TTC549 (cell line): ENCODE results near the gene TMPRSS3.

Experiments used
- FAIRE-seq: peaks from 2 replicates; lab custom pipeline; 2012; peaks lifted over from hg19 to GRCh38; lab: Jason Lieb, UNC

The TMPRSS3 gene

GRCh38 chr21:42395905-42396651 lies at the start of gene TMPRSS3:
TMPRSS3 (minus strand) TSS chr21:42396052; CDS start chr21:42395417, 635 bp downstream.
- FAIRE-seq: no peak

GRCh38 chr21:42445311-42445710 lies 49.5 kb upstream of the TMPRSS3 start:
- FAIRE-seq: no peak

GRCh38 chr21:42444745-42445059 lies 48.9 kb upstream of the TMPRSS3 start:
- no peak for FAIRE-seq

GRCh38 chr21:42443876-42444744 lies 48.3 kb upstream of the TMPRSS3 start:
- no peak for FAIRE-seq

- no peak for FAIRE-seq
These were observed 47.4 kb upstream of the TMPRSS3 start for GRCh38 chr21:42443181-42443785.

GRCh38 chr21:42441963-42442362 lies 46.1 kb upstream of the TMPRSS3 start:
- no peak for FAIRE-seq

- FAIRE-seq: no peak
These were observed 44.4 kb upstream of the TMPRSS3 start for GRCh38 chr21:42440187-42440792.

- no peak for FAIRE-seq
These were observed 43.7 kb upstream of the TMPRSS3 start for GRCh38 chr21:42439284-42440186.

- FAIRE-seq: no peak
These were observed 42.7 kb upstream of the TMPRSS3 start for GRCh38 chr21:42438316-42439205.

GRCh38 chr21:42437786-42438185 lies 41.9 kb upstream of the TMPRSS3 start:
- no peak for FAIRE-seq

GRCh38 chr21:42436914-42437313 lies 41.1 kb upstream of the TMPRSS3 start:
- FAIRE-seq: no peak

GRCh38 chr21:42435833-42436232 lies 40.0 kb upstream of the TMPRSS3 start:
- FAIRE-seq: no peak

GRCh38 chr21:42435401-42435800 lies 39.5 kb upstream of the TMPRSS3 start:
- FAIRE-seq: no peak

- no peak for FAIRE-seq
These were observed 39.0 kb upstream of the TMPRSS3 start for GRCh38 chr21:42434884-42435283.

GRCh38 chr21:42433946-42434551 lies 38.2 kb upstream of the TMPRSS3 start:
- no peak for FAIRE-seq

GRCh38 chr21:42432695-42433094 lies 36.8 kb upstream of the TMPRSS3 start:
- no peak for FAIRE-seq

GRCh38 chr21:42431196-42431595 lies 35.3 kb upstream of the TMPRSS3 start:
- FAIRE-seq: no peak

GRCh38 chr21:42430521-42430920 lies 34.7 kb upstream of the TMPRSS3 start:
- FAIRE-seq: no peak

- FAIRE-seq: no peak
These were observed 34.0 kb upstream of the TMPRSS3 start for GRCh38 chr21:42429856-42430255.

- FAIRE-seq: no peak
These were observed 33.2 kb upstream of the TMPRSS3 start for GRCh38 chr21:42429021-42429420.
